ENCODE results near the gene NBEAL1.
"Not testable (repeated sequence)": the region's sequence is repeated elsewhere in the genome, so short reads cannot be mapped to it uniquely, and the experiment has no call there.

The NBEAL1 gene

GRCh38 chr2:203238292-203238703 is 223.6 kb downstream of the NBEAL1 start:
- no peak for DNase-seq

GRCh38 chr2:203238704-203239526 is 224.2 kb downstream of the NBEAL1 start, which contains the start of gene CYP20A1:
Gene CYP20A1, plus strand, starts transcription at chr2:203239018. Its CDS starts 45 bp downstream, at chr2:203239063.
- DNase-seq, result peak; percentile 78

GRCh38 chr2:203240491-203240890 is 225.8 kb downstream of the NBEAL1 start:
- no peak for DNase-seq

GRCh38 chr2:203242518-203242917 is 227.8 kb downstream of the NBEAL1 start:
- no peak for DNase-seq

- no peak for DNase-seq
These were observed 232.0 kb downstream of the NBEAL1 start for GRCh38 chr2:203246646-203247045.

GRCh38 chr2:203252818-203253217 is 238.1 kb downstream of the NBEAL1 start:
- DNase-seq, result no peak

- DNase-seq, result not testable (repeated sequence)
These were observed 238.9 kb downstream of the NBEAL1 start for GRCh38 chr2:203253422-203254095.

GRCh38 chr2:203261326-203262159 is 246.9 kb downstream of the NBEAL1 start:
- no peak for DNase-seq
